NCI-H526 treated with DMSO at 0.1 percent for 48 hours (cell line): ENCODE data around the gene CELSR1.

Experiments used
- DNase-seq: peaks from one replicate; lab custom pipeline; 2025; lab: John Stamatoyannopoulos, UW

Gene CELSR1

GRCh38 chr22:46374663-46375474 is 162.6 kb downstream of the CELSR1 start:
- DNase-seq = no peak

- DNase-seq = no peak
Observed at GRCh38 chr22:46373921-46374662, 163.3 kb downstream of the CELSR1 start.

GRCh38 chr22:46373159-46373558 is 164.3 kb downstream of the CELSR1 start:
- no peak for DNase-seq

GRCh38 chr22:46372686-46373085 is 164.7 kb downstream of the CELSR1 start:
- no peak for DNase-seq

- no peak for DNase-seq
Observed at GRCh38 chr22:46371623-46372226, 165.7 kb downstream of the CELSR1 start.

GRCh38 chr22:46370584-46371291 is 166.7 kb downstream of the CELSR1 start:
- no peak for DNase-seq

GRCh38 chr22:46369716-46370583 is 167.5 kb downstream of the CELSR1 start:
- DNase-seq = no peak

GRCh38 chr22:46368871-46369715 is 168.3 kb downstream of the CELSR1 start:
- no peak for DNase-seq

GRCh38 chr22:46368422-46368821 is 169.0 kb downstream of the CELSR1 start:
- no peak for DNase-seq

GRCh38 chr22:46367707-46368191 is 169.7 kb downstream of the CELSR1 start:
- DNase-seq = peak; percentile 16

- no peak for DNase-seq
Observed at GRCh38 chr22:46366801-46367706, 170.4 kb downstream of the CELSR1 start.

GRCh38 chr22:46366327-46366731 is 171.1 kb downstream of the CELSR1 start:
- DNase-seq = no peak

GRCh38 chr22:46365166-46365624 is 172.2 kb downstream of the CELSR1 start:
- no peak for DNase-seq

GRCh38 chr22:46364341-46365165 is 172.9 kb downstream of the CELSR1 start:
- no peak for DNase-seq

- no peak for DNase-seq
Observed at GRCh38 chr22:46363611-46364321, 173.7 kb downstream of the CELSR1 start.

- no peak for DNase-seq
Observed at GRCh38 chr22:46362934-46363515, 174.4 kb downstream of the CELSR1 start.
